HepG2 (cell line): ENCODE measurements around the gene TNPO3. TPM values are rescaled to one million over a fixed set of nuclear protein-coding genes. Genes with fewer than 3 reads are reported as not detected.

ENCODE experiments used
- ATAC-seq: fragments of 200-7000 bp; cut with Tn5 transposase; 3 replicates; pipeline ENCODE4 v1.9.1; 2020; ENCODE audit warnings: mild to moderate bottlenecking, moderate library complexity
- BruUV-seq: library from RNA; stranded (reverse); fragments of 400-500 nt; replicated peaks from 2 replicates; lab custom pipeline; 2021; lab: Mats Ljungman, UMichigan
- CTCF ChIA-PET: fragments of 300-600 bp; formaldehyde crosslinking; extraction: SDS; loops from one replicate; lab custom pipeline; 2021; ENCODE audit warnings: low total read pairs, inconsistent platforms, low intra/inter-chr PET ratio; lab: Yijun Ruan, JAX
- POLR2A ChIA-PET: fragments of 350-600 bp; sonication (Branson Sonifier 250); formaldehyde crosslinking; loops from one replicate; lab custom pipeline; 2020; ENCODE audit warnings: antibody characterized with exemption, inconsistent platforms; lab: Yijun Ruan, JAX
- DNase-seq: peaks from one replicate; pipeline ENCODE4 v3.0.0-alpha.2; 2015; ENCODE audit warnings: low spot score
- FAIRE-seq: peaks from 3 replicates; lab custom pipeline; 2011; peaks lifted over from hg19 to GRCh38; lab: Jason Lieb, UNC
- H2AFZ ChIP-seq: one replicate; pipeline ENCODE4 v1.6.1; 2011; ENCODE audit warnings: low read length, inconsistent platforms
- H3K27ac ChIP-seq: fragments of 300-600 bp; 3 replicates; pipeline ENCODE4 v1.8.0; 2011; ENCODE audit warnings: mixed run types, mild to moderate bottlenecking, mixed read lengths, low read length, inconsistent platforms; ENCODE audit not compliant: insufficient read depth; ENCODE audit errors: extremely low read length
- H3K27me3 ChIP-seq, 2 experiments: fragments of 200-600 bp in 1 of 2; 2 replicates in 1 of 2; 3 replicates in 1 of 2; pipeline versions ENCODE4 v1.6.0 to v1.8.0; 2011; ENCODE audit warnings: low read length in 2 of 2, mild to moderate bottlenecking in 2 of 2, moderate library complexity in 2 of 2, inconsistent platforms in 1 of 2; ENCODE audit not compliant: insufficient read depth in 2 of 2, control insufficient read depth in 1 of 2
- H3K36me3 ChIP-seq, 2 experiments: fragments of 200-600 bp in 1 of 2; replicated peaks in 1 of 2; 2 replicates in 1 of 2; 3 replicates in 1 of 2; pipeline versions ENCODE4 v1.5.1 to v1.8.0; 2011; ENCODE audit warnings: low read length in 2 of 2, inconsistent platforms in 1 of 2; ENCODE audit not compliant: insufficient read depth in 2 of 2, control insufficient read depth in 1 of 2
- H3K4me1 ChIP-seq: 2 replicates; pipeline ENCODE4 v1.5.1; 2012; ENCODE audit warnings: low read length, inconsistent platforms; ENCODE audit not compliant: insufficient read depth
- H3K4me2 ChIP-seq: 2 replicates; pipeline ENCODE4 v1.6.0; 2011; ENCODE audit warnings: low read depth, low read length, inconsistent platforms
- H3K4me3 ChIP-seq, 3 experiments: fragments of 200-600 bp in 1 of 3; sonication (generic), shearing (Covaris generic) in 1 of 3; replicated peaks in 1 of 3; 2 replicates each; pipeline ENCODE4 v1.5.1; 2011 to 2016; ENCODE audit warnings: low read length in 3 of 3, inconsistent platforms in 2 of 3, low read depth in 2 of 3, mild to moderate bottlenecking in 2 of 3, control low read depth in 1 of 3, mixed read lengths in 1 of 3; ENCODE audit not compliant: insufficient read depth in 1 of 3
- H3K79me2 ChIP-seq: one replicate; pipeline ENCODE4 v1.6.1; 2011; ENCODE audit warnings: low read length, inconsistent platforms; ENCODE audit not compliant: insufficient read depth
- H3K9ac ChIP-seq: 2 replicates; pipeline ENCODE4 v1.6.0; 2011; ENCODE audit warnings: mild to moderate bottlenecking, low read depth, low read length, inconsistent platforms; ENCODE audit not compliant: insufficient read depth
- H3K9me3 ChIP-seq: 2 replicates; pipeline ENCODE4 v1.5.1; 2012; ENCODE audit warnings: mild to moderate bottlenecking, low read length
- H4K20me1 ChIP-seq: 2 replicates; pipeline ENCODE4 v1.6.0; 2011; ENCODE audit warnings: inconsistent platforms, mild to moderate bottlenecking, low read length, moderate library complexity; ENCODE audit not compliant: insufficient read depth
- EZH2 ChIP-seq: conservative IDR thresholded peaks from 2 replicates; pipeline ENCODE4 v1.6.1; 2012; ENCODE audit warnings: mild to moderate bottlenecking, low read depth, low read length, moderate library complexity
- NR2F2 ChIP-seq: IDR thresholded peaks from 2 replicates; pipeline ENCODE4 v1.6.1; 2012; ENCODE audit warnings: low read depth, inconsistent platforms, borderline replicate concordance
- U2AF1 ChIP-seq: fragments of 200-400 bp; formaldehyde crosslinking; optimal IDR thresholded peaks from 2 replicates; pipeline ENCODE3; 2017; ENCODE audit warnings: mild to moderate bottlenecking, low read depth, low read length
- ZC3H13 ChIP-seq: sonication (generic); formaldehyde crosslinking; IDR thresholded peaks from 2 replicates; pipeline ENCODE4 v1.8.1; 2023; ENCODE audit warnings: mild to moderate bottlenecking, missing genetic modification reagents, moderate library complexity
- ZNF549 ChIP-seq: sonication (generic); formaldehyde crosslinking; IDR thresholded peaks from 2 replicates; pipeline ENCODE4 v1.5.0; 2020; ENCODE audit warnings: missing genetic modification reagents
- ZNF775 ChIP-seq: sonication (generic); formaldehyde crosslinking; IDR thresholded peaks from 2 replicates; pipeline ENCODE4 v1.4.0; 2020; ENCODE audit warnings: missing genetic modification reagents, mild to moderate bottlenecking, moderate library complexity, borderline replicate concordance
- WGBS: methylation state at CpG from one replicate; pipeline ENCODE4 v1.1.6; 2017; ENCODE audit warnings: low lambda C conversion rate; 5-methylcytosine and 5-hydroxymethylcytosine counted together
- in situ Hi-C: cut with HindIII; loops from 2 replicates; pipeline ENCODE4 v1.10.0; 2017; ENCODE audit warnings: low pct_unique_long_range_greater_than_20kb; ENCODE audit not compliant: extremely low pct_ligation_motif_present
- intact Hi-C: fragments of 100-400 bp; cut with micrococcal nuclease; formaldehyde crosslinking; loops from one replicate; pipeline ENCODE4 v1.10.0; 2022; ENCODE audit not compliant: unreplicated experiment
- polyA plus RNA-seq, 8 experiments: library from polyadenylated mRNA; depleted of rRNA in 3 of 8; stranded (reverse) in 7 of 8; unstranded in 1 of 8; fragments of >200 nt; fragmentation: Illumina TruSeq in 4 of 8; extraction: Trizol in 4 of 8; gene quantifications; 2 replicates each; pipeline versions ENCODE4 v1.2.1 to v1.2.3, GENCODE V29; 2011 to 2016; ENCODE audit warnings: low read depth in 4 of 8, missing spikeins in 1 of 8, mixed read lengths in 1 of 8; ENCODE audit not compliant: insufficient read depth in 1 of 8
- total RNA-seq, 5 experiments: library from RNA; depleted of rRNA; stranded (reverse); fragments of >200 nt; fragmentation: Illumina TruSeq; extraction: Trizol; gene quantifications; 2 replicates each; pipeline ENCODE4 v1.2.3, GENCODE V29; 2016; ENCODE audit warnings: low read depth in 1 of 5
- TF ChIP-seq, protein P1 (sequence below): sonication (generic); formaldehyde crosslinking; IDR thresholded peaks from 2 replicates; pipeline ENCODE4 v1.4.0; 2020; ENCODE audit warnings: mild to moderate bottlenecking, missing genetic modification reagents

TNPO3 gene
- total and polyA plus RNA-seq, 2 of the 13 experiments (the other 11 are each of a cell fraction or from before 2014, with no cell fraction given), result 23.8 to 44.6 TPM

DNA sequence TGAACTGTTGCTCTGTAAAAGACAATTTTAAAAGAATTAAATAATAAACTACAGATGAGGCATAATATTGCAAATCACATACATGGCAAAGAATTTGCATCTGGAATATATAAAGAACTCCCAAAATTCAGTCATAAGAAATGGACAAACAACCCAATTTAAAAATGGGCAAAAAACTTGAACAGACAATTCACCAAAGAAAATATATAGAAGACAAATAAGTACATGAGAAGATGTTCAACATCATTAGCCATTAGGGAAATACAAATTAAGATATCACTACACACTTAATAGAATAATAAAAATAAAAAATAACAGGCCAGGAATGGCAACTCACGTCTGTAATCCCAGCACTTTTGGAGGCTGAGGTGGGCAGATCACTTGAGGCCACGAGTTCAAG is 22.0 kb upstream of the TNPO3 start (continued):
- TF ChIP-seq, protein P1, sequence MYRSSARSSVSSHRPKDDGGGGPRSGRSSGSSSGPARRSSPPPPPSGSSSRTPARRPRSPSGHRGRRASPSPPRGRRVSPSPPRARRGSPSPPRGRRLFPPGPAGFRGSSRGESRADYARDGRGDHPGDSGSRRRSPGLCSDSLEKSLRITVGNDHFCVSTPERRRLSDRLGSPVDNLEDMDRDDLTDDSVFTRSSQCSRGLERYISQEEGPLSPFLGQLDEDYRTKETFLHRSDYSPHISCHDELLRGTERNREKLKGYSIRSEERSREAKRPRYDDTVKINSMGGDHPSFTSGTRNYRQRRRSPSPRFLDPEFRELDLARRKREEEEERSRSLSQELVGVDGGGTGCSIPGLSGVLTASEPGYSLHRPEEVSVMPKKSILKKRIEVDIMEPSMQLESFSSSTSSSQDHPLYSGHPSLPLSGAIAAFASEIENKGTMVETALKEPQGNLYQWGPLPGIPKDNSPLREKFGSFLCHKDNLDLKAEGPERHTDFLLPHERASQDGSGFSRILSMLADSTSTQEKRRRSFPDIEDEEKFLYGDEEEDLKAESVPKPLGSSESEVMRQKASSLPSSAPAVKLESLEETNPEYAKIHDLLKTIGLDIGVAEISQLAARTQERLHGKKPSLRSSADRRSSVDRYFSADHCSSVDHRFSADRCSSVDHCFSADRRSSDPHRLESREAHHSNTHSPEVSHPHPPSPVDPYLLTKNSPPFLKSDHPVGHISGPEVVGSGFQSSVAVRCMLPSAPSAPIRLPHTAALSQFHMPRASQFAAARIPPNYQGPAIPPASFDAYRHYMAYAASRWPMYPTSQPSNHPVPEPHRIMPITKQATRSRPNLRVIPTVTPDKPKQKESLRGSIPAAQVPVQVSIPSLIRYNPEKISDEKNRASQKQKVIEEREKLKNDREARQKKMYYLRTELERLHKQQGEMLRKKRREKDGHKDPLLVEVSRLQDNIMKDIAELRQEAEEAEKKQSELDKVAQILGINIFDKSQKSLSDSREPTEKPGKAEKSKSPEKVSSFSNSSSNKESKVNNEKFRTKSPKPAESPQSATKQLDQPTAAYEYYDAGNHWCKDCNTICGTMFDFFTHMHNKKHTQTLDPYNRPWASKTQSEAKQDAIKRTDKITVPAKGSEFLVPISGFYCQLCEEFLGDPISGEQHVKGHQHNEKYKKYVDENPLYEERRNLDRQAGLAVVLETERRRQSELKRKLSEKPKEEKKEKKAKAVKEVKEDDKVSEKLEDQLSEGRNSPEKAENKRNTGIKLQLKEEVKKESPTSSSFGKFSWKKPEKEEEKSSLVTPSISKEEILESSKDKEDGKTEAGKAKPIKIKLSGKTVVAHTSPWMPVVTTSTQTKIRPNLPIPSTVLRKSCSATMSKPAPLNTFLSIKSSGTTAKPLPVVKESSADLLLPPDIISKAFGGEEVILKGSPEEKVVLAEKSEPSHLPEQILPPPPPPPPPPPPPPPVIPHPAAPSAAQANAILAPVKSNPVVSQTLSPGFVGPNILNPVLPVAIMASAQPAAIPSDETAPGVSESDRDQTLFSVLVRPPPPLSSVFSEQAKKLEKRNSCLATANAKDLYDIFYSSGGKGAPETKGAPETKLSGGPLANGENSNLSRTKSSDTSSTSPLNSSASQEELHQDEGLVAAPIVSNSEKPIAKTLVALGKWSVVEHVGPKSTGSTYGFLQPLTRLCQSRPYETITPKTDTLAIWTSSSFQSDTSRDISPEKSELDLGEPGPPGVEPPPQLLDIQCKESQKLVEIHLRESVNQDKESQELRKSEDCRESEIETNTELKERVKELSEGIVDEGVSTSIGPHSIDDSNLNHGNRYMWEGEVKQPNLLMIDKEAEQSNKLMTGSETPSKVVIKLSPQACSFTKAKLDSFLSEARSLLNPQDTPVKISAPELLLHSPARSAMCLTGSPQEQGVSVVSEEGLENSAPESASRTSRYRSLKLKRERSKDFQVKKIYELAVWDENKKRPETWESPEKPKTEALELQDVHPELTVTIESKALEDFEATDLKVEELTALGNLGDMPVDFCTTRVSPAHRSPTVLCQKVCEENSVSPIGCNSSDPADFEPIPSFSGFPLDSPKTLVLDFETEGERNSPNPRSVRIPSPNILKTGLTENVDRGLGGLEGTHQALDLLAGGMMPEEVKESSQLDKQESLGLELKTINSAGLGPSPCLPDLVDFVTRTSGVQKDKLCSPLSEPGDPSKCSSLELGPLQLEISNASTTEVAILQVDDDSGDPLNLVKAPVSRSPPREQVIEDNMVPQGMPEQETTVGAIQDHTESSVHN, result no peak
- TF ChIP-seq NR2F2, result no peak
- no peak for TF ChIP-seq U2AF1

DNA sequence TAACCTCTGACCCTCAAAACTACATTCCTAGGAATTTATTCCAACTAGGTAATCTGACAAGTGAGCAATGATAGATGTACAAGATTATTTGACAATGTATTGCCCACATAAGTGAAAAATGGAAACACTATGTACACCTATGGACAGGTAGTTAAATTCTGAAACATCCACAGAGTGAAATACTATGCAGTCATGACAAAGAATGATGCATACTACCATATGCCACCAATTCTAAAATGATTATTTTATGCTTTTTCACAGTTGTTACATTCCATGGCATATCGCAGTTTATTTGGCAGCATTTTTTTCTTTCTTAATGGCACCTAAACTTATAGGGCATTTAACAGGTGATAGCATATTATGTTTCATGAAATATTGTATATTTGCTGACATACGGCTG is 20.1 kb upstream of the TNPO3 start:
- in situ Hi-C loops, result no loop called here
- TF ChIP-seq ZNF775 (CRISPR knock-in tag) (no peak), EZH2 (no peak), ZNF549 (CRISPR knock-in tag) (no peak), ZC3H13 (CRISPR knock-in tag) (no peak)
- Histone ChIP-seq H3K36me3 (no peaks in the 10 kb centered on the region), H3K27ac (no peak overlapping the region), H3K79me2 (no peaks in the 10 kb centered on the region), H3K4me3 (no peak overlapping the region), H4K20me1 (no peaks in the 10 kb centered on the region), H3K9ac (no peak overlapping the region), H3K27me3 (no peaks in the 10 kb centered on the region), H3K9me3 (no peaks in the 10 kb centered on the region), H3K4me1 (0 out of 2 replicates have a peak, but pooled peaks cover 9% of the 10 kb centered on the region), H3K4me2 (no peak overlapping the region), H2AFZ (no peak overlapping the region)
- CTCF ChIA-PET, result no interaction called here
- POLR2A ChIA-PET, result no interaction called here
- no TSS peak for BruUV-seq
- ATAC-seq, result no peak
- no peak for FAIRE-seq
- intact Hi-C loops, result no loop called here
- DNase-seq, result no peak
- WGBS, result 62% methylated on average over 2 of the region's 2 CpGs
